GM21529 (cell line): ENCODE measurements around the gene ERH.
"Not testable (repeated sequence)": the region's sequence is repeated elsewhere in the genome, so short reads cannot be mapped to it uniquely, and the experiment has no call there.

Experiments
- ATAC-seq: cut with Tn5 transposase; IDR thresholded peaks from one replicate; pipeline ENCODE4 v1.9.1; 2021; ENCODE audit not compliant: unreplicated experiment

Gene ERH

GRCh38 chr14:69398818-69399210 is 715 bp upstream of the ERH start:
- peak; percentile 7 for ATAC-seq

GRCh38 chr14:69395929-69396328 is 2.2 kb downstream of the ERH start:
- no peak for ATAC-seq

DNA sequence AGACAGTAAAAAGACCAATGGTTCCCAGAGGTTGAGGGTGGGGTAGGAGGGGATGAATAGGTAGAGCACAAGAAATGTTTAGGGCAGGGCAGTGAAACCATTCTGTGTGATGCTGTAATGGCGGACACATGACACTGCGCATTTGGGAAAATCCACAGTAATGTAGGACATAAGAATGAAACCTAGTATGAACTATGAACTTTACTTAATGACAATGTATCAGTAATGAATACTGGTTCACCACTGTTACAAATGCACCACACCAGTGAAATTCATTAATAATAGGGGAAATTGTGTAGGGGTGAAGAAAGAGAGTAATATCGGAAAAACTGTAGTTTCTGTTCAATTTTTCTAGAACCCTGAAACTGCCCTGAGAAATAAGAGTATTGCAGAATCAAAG is 5.6 kb downstream of the ERH start:
- ATAC-seq = no peak

- not testable (repeated sequence) for ATAC-seq
Measured at GRCh38 chr14:69391400-69391799, 6.7 kb downstream of the ERH start.

GRCh38 chr14:69387311-69387710 is 10.8 kb downstream of the ERH start:
- ATAC-seq = no peak

GRCh38 chr14:69378274-69378673 is 19.8 kb downstream of the ERH start:
- ATAC-seq = no peak

GRCh38 chr14:69376439-69376838 is 21.7 kb downstream of the ERH start:
- no peak for ATAC-seq

GRCh38 chr14:69375722-69376121 is 22.4 kb downstream of the ERH start:
- no peak for ATAC-seq

GRCh38 chr14:69375182-69375581 is 22.9 kb downstream of the ERH start:
- no peak for ATAC-seq

DNA sequence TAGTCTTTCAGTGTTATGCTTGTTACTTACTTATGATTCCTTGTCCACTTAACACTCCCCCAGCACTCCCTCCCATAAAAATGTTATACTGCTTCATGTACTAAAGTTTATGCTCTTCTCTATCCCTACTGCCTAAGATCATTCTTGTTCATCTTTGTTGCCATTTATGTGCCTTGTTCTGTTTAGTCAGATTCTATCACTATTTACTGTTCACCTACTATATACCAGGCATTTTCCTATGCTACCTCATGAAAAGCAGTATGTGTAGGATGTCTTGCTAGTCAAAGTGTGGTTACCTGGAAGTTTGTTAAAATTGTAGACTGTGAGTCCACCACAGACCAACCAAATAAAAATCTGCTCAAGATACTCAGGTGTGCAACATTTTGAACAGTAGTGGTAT is 23.9 kb downstream of the ERH start:
- no peak for ATAC-seq

GRCh38 chr14:69373104-69373503 is 25.0 kb downstream of the ERH start:
- no peak for ATAC-seq

- no peak for ATAC-seq
Measured at GRCh38 chr14:69372146-69372545, 26.0 kb downstream of the ERH start.

DNA sequence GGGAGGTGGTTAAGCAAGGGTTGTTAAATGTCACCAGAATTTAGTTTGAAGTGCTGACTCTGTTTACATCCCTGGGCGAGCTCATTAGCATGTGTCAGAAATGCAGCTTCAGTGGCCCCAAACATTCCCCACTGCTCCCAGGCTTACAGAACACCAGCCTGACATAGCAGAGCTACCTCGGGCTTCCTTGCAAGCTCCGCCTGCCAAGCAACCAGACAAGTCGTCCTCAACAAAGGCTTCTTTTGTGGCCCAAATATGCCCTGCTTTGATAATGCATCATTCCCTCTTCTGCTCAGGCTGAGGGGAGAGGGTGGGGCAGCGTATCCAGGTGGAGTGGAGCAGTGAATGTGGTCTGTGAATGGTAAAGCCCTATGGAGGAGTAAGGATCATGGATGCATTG is 28.0 kb downstream of the ERH start:
- no peak for ATAC-seq

DNA sequence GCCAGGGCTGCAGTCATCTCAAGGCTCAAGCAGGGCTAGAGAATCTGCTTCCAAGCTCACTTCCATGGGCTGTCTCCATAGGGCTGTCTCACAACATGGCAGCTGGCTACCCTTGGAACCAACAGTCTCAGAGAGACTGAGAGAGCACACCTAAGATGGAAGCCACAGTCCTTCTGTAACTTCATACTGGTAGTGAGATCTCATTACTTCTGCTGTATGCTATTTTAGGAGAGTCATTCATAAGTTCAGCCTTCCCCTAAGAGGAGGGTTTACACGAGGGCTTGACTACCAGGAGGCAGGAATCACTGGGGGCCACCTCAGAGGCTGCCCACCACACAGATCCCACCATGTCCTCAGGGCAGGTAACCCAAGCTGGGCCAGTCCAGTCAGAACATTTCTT is 29.7 kb downstream of the ERH start:
- ATAC-seq = no peak

- ATAC-seq = no peak
Measured at GRCh38 chr14:69366761-69367160, 31.3 kb downstream of the ERH start.

- no peak for ATAC-seq
Measured at GRCh38 chr14:69366069-69366468, 32.0 kb downstream of the ERH start.

- no peak for ATAC-seq
Measured at GRCh38 chr14:69364378-69364777, 33.7 kb downstream of the ERH start.

DNA sequence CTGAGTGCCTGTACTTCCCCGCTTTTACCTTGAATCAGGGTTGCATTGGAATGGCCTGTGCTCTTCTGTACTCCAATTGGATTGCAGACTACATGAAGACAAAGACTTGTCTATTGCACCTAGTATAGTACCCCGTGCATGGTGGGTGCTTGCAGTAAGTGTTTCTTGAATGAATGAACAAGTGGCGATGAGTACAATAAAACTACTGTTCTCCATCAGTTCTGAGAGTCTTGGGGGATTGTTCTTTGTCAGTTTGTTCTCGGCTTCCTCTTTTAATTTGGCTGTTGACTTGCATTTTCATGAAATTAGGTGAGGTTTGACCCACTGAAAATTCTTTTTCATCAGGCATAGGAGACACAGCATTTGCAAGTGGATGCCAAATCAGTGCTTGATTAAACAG is 34.1 kb downstream of the ERH start:
- no peak for ATAC-seq

- ATAC-seq = no peak
Measured at GRCh38 chr14:69363055-69363454, 35.0 kb downstream of the ERH start.

- ATAC-seq = peak; percentile 47
Measured at GRCh38 chr14:69360438-69361108, 37.5 kb downstream of the ERH start.

DNA sequence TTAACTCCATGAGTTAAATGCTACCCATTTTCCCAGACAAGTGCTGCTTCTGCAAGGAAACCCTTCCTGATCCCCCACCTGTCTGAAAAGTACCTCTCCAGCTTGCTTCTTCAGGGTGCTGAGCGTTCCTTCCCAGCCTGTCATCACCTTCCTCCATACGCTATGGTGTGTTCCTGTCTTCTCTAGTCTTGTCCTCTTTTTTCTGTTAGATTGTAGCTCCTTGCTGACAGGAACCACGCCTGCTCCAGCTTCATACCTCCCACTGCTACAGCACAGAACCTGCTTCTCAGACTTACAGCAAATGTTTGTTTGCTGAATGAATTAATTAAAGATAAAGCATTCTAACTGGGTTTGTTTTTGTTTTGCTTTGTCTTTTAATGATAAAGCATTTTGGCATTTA is 39.1 kb downstream of the ERH start:
- no peak for ATAC-seq

DNA sequence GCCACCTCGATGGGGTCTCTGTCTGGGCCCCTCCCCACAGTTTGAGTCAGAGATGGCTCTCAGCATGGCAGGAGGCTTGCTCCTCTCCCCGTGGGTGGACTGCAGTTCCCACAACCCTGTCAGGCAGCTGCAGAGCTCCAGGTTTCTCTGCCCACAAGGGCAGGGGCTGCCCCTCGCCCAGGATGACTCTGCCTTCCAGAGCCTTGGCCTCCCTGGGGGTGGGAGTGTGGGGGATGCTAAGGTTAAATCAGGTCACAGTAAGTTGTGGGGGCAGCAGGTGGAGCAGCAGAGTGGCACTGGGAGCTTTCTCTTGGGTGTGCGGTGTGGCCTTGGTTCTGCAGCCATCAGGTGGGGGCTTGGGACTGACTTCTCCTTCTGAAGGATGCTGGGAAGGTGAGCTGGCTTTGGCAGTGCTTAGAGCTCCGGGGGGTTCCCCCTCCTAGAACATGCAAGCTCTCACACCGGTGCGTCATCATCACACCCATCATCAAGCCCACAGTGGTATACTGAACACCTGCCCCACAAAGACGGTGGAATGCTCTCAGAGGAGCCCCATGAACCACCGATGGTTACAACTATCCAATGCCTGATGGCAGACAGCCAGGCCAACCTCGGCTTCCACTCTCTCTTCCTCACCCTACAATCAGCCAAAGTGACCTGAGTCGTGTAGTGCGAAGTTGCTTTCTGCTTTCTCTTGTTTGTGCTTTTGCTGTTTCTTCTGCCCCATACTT is 39.7 kb downstream of the ERH start:
- ATAC-seq = no peak
